ENCODE results near the gene SSTR5. TPM values are rescaled to one million over a fixed set of nuclear protein-coding genes. Genes with fewer than 3 reads are reported as not detected.

SSTR5 gene
- total and polyA plus RNA-seq, 10 of the 15 experiments (the other 5 are each of a cell fraction or from before 2014, with no cell fraction given) = not detected

- no peak for TF ChIP-seq CUX1 (IDR thresholded peaks at IDR 0.05; ENCODE audit: insufficient replicate concordance, low read depth, low read length)
- TF ChIP-seq EZH2 (IDR thresholded peaks at IDR 0.05; ENCODE audit: borderline replicate concordance, control insufficient read depth, low read depth, low read length) = no peak
- no peak for TF ChIP-seq STAT1 (conservative IDR thresholded peaks at IDR 0.05)
Measured at GRCh38 chr16:1057252-1057932, 15.2 kb upstream of the SSTR5 start (continued).

GRCh38 chr16:1058216-1058615, 14.3 kb upstream of the SSTR5 start:
- POLR2A ChIA-PET = no interaction called here
- H3K4me3 ChIP-seq = no peak overlapping the region
- SMC1A ChIA-PET (ENCODE audit: uncharacterized antibody, unreplicated experiment) = no interaction called here
- H2AFZ ChIP-seq (ENCODE audit: control insufficient read depth, low read depth, low read length) = no peak overlapping the region
- no peaks in the 10 kb centered on the region for H3K79me2 ChIP-seq (ENCODE audit: control insufficient read depth, insufficient read depth, low read length)
- RAD21 ChIA-PET (ENCODE audit: unreplicated experiment) = no interaction called here
- 61% methylated on average over 10 of the region's 14 CpGs for WGBS (ENCODE audit: insufficient coverage, insufficient replicate concordance, low lambda C conversion rate, missing lambda C conversion rate)
- ATAC-seq = no peak
- H3K27ac ChIP-seq (ENCODE audit: control insufficient read depth, insufficient read depth) = no peak overlapping the region
- CTCF ChIA-PET = interaction anchor here (0.7 kb wide), 1 partner anchor 346 kb away, joined by 3 read pairs; no protein-coding TSS in a partner anchor
- TF ChIP-seq SPI1 (IDR thresholded peaks at IDR 0.05; ENCODE audit: borderline replicate concordance, insufficient read depth, low read depth, low read length) (no peak), TCF12 (IDR thresholded peaks at IDR 0.05; ENCODE audit: low read depth, low read length) (no peak)
- BruUV-seq (replicated peaks) = no TSS peak
- intact Hi-C loops (cut with micrococcal nuclease; ENCODE audit: unreplicated experiment) (no loop called here), in situ Hi-C loops (cut with MboI) (no loop called here)
- no peaks in the 10 kb centered on the region for H3K36me3 ChIP-seq (ENCODE audit: control insufficient read depth in 2 of 2, insufficient read depth in 2 of 2, low read length in 1 of 2)
- FAIRE-seq = no peak
- peaks cover 2% of the 10 kb centered on the region; the same call in 1 of the 3 replicates for H3K9me3 ChIP-seq (replicated peaks; ENCODE audit: control insufficient read depth, insufficient read depth, low read length)
- DNase-seq (ENCODE audit: low read depth, low spot score) = no peak
- no peaks in the 10 kb centered on the region for H3K27me3 ChIP-seq (replicated peaks in 1 of 2; ENCODE audit: control insufficient read depth in 2 of 2, insufficient read depth in 2 of 2, low read length in 1 of 2)
- no peak overlapping the region for H3K4me2 ChIP-seq (ENCODE audit: control insufficient read depth, insufficient read depth)
- H3K4me1 ChIP-seq (ENCODE audit: control insufficient read depth, insufficient read depth, low read length) = no peaks in the 10 kb centered on the region
- H3K9ac ChIP-seq (ENCODE audit: control insufficient read depth, insufficient read depth, low read length) = no peak overlapping the region
- no peaks in the 10 kb centered on the region for H4K20me1 ChIP-seq (ENCODE audit: control insufficient read depth, insufficient read depth)

All from GM12878 (cell line).